ENCODE data around the gene LRP11.
"Not testable (repeated sequence)": the region's sequence is repeated elsewhere in the genome, so short reads cannot be mapped to it uniquely, and the experiment has no call there.

The LRP11 gene

DNA sequence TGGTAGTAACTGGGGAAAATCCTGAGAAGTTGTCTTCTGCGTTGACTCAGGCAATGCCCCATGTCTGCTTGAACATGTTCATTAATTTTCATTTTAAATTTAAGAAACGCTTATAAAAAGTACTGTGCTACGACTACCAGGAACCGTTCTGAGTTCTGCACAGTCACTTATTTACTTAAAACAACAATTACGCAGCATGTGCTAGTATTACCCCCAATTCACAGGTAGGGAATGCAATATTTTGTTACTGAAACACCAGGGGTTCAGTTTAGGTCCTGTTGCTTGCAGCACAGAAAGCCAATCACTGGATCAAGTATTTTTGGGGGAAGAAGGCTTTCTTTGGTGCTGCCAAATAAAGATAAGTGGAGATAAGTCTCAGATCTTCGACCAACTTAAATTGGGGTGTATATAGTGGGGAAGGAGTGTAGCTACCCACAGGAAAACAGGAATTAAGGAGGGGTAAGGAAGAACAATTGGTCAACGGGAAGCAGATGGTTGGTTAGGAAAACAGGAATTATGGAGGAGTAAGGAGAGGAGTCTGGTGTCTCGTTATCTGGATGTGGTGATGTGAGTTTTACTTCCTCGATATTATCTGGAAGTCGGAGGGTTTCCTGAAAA, 5.2 kb upstream of the LRP11 start:
- DNase-seq = no peak

- DNase-seq = no peak
Observed at GRCh38 chr6:149867876-149868640, 3.9 kb upstream of the LRP11 start.

DNA sequence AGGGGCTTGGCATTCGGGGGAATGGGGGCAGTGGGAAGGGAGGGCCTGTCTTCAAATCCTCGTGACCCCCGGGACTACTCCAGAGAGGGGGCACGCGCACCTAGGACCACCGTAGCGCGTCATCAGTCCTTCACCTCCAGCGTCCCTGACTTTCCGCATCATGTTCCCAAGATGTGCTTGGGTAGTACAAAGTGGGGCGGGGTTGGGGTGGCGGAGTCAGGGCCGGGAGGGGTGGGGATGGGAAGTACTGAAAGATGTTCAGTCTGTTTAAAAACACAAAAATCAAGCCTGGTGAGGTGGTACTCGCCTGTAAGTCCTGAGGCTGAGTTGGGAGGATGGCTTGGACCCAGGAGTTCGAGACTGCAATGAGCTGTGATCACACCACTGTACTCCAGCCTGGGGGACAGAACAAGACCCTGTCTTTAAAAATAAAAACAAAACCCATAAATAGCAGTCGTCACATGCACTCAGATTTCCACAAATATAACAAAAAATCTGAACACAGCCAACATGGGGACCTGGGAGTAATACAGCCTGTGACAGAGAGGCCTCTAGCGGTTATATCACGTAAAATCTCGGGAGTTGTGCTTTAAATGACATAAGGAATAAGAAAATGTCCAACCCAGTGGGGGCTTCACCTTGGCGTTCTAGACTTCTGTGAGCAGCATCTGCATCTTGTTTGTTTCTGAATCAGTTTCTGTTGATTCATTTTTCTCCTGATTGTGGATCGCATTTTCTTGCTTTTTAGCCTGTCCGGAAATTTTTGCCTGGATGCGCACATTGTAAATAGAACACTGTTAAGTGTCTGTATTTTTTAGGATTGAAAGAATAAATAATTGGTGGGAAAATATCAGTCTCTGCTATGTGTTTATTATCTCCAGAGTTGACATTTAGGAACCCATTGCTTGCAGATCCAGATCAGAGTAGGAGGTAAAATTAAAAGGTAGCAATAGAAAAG, 698 bp upstream of the LRP11 start:
- DNase-seq = peak in 29 of 56 donors; percentile 11 to 76 (median 50)

GRCh38 chr6:149862922-149863697, 1.0 kb downstream of the LRP11 start:
- peak in 49 of 56 donors; percentile 13 to 77 (median 55) for DNase-seq

DNA sequence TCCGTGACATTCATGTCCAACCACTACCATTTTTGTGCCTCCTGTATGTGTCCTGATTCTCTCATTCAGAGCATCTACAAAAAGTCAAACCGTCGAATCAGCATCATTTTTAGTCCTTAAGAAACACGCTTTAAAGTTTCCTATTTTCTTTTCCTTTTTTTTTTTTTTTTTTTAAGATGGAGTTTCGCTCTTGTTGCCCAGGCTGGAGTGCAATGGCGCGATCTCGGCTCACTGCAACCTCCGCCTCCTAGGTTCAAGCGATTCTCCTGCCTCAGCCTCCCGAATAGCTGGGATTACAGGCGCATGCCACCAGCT, 1.8 kb downstream of the LRP11 start:
- not testable (repeated sequence) for DNase-seq

DNA sequence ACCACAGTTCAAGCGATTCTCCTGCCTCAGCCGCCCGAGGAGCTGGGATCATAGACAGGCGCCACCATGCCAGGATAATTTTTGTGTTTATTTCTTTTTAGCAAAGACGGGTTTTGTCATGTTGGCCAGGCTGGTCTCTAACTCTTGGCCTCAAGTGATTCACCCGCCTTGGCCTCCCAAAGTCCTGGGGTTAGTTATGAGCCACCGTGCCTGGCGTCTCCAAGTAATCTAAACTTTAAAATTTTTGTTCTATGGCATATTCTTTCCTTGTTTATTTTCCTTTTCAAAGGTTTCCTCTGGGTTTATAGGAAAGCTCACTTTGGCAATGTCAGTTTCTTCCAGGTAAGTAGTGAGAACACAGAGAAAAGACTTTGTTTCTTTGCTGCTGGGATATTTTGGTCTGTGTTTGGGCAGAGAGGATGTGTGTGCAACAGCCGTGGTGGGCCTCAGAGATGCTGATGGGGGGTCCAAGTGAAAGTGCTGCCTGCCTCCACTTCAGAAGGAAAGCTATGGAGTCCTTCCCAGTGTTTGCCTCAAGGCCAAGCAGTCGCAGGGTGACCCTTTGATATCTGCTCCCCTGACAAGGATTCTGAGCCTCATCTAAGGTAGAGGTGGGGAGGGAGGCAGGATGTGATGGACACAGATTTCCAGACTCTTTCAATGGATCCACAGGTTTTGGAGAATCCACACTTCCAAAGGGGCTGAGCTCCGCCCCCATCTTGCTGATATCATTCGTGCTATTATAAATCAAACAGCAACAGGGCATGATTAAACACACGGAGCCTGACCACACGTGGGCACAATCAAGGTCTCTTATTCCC, 2.3 kb downstream of the LRP11 start:
- no peak for DNase-seq

DNA sequence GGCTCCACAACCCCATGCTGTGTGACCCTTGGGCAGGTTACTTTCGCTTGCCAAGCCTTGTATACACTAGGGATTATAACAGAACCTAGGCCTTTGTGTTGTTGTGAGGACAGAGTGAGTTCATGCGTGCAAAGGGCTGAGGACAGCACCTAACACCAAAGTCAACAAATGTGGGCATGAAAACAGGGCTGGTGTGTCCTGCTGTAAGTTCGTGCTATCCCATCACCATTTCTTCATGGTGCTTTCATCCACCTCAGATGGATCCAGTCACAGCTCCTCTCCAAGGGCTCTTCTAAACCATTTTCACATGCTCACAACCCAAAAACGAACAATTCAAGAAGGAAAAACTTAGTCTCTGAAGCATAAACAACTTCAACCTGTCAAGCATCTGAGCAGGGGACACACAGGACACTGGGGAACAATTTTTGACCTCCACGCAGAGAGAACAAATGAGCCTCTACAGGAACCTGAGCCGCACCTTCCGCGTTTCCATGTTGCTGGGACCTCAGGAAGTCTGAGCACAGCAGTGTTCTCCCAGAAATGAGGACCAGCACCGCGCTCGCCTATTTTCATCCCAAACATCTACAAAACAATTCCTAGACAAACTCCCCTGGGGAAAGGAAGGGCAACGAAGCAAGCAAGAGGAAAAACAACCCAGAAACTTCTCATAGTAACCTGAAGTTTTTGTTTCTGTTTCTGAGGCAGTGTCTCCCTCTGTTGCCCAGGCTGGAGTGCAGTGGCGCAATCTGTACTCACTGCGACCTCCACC, 3.1 kb downstream of the LRP11 start:
- DNase-seq = no peak

DNA sequence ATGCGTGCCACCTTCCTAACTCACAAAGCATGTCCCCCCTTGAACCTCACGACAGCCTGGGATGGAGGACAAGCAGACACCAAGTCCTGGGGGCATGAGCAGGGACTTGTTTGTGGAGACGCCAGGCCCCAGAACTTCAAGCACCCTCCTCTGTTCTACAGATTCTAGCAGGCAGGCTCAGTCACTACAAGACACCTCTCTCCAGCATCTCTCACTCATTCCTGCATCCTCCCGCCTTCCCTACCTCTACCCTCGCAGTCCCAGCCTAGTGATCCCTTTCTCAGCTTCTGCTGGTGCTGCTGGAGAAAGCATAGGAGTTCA, 3.7 kb downstream of the LRP11 start:
- no peak for DNase-seq

GRCh38 chr6:149859938-149860337, 4.2 kb downstream of the LRP11 start:
- no peak for DNase-seq

GRCh38 chr6:149859368-149859767, 4.8 kb downstream of the LRP11 start:
- DNase-seq = no peak

DNA sequence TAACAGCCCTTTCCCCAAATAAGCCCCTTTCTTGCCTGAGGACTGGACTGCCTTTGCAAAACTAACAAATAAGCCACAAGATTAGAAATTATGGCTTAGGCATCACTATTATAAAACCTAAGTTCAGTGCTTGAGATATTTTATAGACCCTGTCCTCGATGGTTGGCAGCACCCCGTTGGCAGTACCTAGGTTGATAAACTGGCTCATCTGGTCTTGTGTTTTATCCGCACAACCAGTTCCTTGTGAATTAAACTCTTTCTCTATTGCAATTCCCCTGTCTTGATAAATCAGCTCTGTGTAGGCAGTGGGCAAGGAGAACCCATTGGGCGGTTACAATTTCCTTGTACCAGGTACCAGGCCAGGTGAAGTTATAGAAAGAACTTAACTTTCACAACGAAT, 6.6 kb downstream of the LRP11 start:
- DNase-seq = no peak

DNA sequence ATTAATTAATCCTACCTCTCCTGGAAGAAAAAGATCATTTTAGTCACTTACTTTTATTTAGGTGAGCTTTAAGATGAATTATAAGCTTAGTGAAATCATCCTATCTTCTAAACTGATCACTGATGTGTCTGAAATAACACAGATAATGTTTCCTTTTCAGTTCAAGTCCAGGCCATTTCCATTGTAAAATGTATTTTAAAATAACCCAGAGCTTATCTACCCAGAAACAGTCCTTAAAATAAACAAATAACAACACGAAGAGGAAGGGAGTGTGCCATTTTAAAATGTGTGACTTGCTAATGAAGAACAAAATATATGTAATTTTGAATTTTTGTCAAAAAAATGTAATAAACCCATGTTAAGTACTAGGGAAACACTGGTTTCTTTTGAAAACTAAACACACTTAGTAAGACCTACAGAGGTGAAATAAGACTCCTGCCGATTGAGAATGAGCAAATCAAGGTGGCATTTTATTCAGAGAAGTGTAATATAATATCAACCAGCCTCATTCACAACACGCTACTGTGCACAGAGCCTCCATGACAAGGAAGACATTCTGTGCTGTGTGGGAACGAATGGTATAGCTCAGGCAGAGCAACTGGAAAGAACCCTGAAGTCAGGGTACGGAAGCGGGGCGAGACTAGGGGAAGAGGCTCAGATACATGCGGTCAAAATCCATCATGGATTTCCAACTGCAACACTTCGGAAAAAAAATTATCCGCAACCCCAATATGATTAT, 7.7 kb downstream of the LRP11 start:
- no peak for DNase-seq

- DNase-seq = no peak
Observed at GRCh38 chr6:149855741-149856140, 8.4 kb downstream of the LRP11 start.

DNA sequence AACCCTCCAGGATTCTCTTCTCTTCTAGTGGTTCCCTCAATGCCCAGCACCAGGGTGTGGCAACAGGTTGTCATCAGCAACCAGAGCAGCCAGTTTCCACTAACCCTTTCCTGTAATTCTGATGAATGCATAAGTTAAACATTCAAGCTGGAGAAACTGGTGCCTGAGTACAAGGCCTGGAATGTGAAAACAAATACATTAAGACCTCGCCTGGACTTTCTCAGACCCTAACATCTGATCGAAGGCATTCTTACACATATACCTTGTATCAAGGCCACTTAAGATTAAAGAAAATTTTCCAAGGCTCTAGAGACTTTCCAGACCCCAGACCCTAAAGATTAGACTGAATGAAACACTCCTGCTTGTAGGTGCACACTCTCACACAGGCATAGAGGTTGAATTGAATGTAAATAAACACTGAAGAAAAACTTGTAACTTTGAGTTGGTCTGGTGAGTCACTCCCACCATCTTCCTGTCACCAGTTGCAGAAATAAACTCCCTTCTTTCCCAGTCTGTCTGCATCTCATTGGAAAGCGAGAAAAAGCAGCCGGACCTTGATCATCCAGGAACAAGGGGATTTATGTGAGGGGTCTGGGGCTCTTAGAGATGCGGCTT, 9.0 kb downstream of the LRP11 start:
- DNase-seq = no peak

GRCh38 chr6:149854532-149854931, 9.6 kb downstream of the LRP11 start:
- DNase-seq = no peak

DNA sequence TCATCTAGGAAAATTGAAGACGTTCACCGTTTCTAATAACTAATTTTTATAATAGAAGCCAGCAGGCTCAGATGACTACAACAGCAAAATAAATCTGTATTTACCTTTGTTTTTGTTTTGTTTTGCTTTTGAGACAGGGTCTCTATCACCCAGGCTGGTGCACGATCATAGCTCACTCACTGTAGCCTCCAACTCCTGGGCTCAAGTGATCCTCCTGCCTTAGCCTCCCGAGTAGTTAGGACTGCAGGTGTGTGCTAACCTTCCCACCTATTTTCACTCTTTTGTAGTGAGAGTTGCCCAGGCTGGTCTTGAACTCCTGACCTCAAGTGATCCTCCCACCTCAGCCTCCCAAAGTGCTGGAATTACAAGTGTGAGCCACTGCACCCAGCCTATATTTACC, 10.1 kb downstream of the LRP11 start:
- not testable (repeated sequence) for DNase-seq

GRCh38 chr6:149852881-149853280, 11.3 kb downstream of the LRP11 start:
- no peak for DNase-seq

DNA sequence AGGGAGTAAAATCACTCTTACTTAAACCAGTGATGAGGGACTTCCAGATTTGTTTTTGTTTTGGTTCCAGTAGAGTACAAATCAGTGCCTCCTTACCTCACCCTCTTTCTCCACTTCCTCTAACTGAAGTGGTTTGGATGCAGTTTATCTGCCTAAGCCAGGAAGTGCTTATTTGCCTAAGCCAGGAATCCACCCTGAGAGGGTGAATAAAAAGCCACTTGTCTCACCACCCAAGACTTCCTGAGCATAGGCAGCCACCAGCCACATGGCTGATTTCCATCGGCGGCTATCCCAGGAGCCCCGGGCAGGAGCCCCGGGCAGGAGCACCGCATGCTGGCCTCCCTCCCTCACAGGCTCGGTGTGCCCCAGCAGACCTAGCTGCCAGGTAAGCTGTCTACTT, 12.0 kb downstream of the LRP11 start:
- DNase-seq = no peak

All from amygdala (tissue), 56 donors.